Mesothelial cell of epicardium (in vitro differentiated cells): ENCODE results near the gene CDK1. TPM values are rescaled to one million over a fixed set of nuclear protein-coding genes. Genes with fewer than 3 reads are reported as not detected.

Experiments
- DNase-seq, 2 experiments: peaks; one replicate each; pipeline ENCODE4 v3.0.0; 2021; ENCODE audit warnings: low spot score in 2 of 2; ENCODE audit not compliant: unreplicated experiment in 2 of 2
- H3K27ac Mint-ChIP-seq: 2 replicates; pipeline ENCODE4 v1.8.0; 2021; ENCODE audit warnings: mixed read lengths
- H3K27me3 Mint-ChIP-seq: 2 replicates; pipeline ENCODE4 v1.8.0; 2021; ENCODE audit warnings: low read depth, mixed read lengths
- H3K36me3 Mint-ChIP-seq: 2 replicates; pipeline ENCODE4 v1.8.0; 2021; ENCODE audit warnings: mixed read lengths
- H3K4me1 Mint-ChIP-seq: 2 replicates; pipeline ENCODE4 v1.8.0; 2021; ENCODE audit warnings: mixed read lengths
- H3K4me3 Mint-ChIP-seq: 2 replicates; pipeline ENCODE4 v1.8.0; 2021; ENCODE audit warnings: mild to moderate bottlenecking, moderate library complexity, mixed read lengths
- H3K9me3 Mint-ChIP-seq: 2 replicates; pipeline ENCODE4 v1.8.0; 2021; ENCODE audit warnings: mixed read lengths
- total RNA-seq: library from RNA; stranded (reverse); gene quantifications from 3 replicates; pipeline ENCODE4 v1.2.1, GENCODE V29; 2021
- TF ChIP-seq, protein P1 (sequence below): fragments of 200-600 bp; sonication (generic); IDR thresholded peaks from one replicate; pipeline ENCODE4 v1.5.0; 2021; ENCODE audit warnings: antibody characterized with exemption; ENCODE audit not compliant: unreplicated experiment

CDK1 gene
- total RNA-seq, 1 donor from 2014 or later: 41.9 TPM

DNA sequence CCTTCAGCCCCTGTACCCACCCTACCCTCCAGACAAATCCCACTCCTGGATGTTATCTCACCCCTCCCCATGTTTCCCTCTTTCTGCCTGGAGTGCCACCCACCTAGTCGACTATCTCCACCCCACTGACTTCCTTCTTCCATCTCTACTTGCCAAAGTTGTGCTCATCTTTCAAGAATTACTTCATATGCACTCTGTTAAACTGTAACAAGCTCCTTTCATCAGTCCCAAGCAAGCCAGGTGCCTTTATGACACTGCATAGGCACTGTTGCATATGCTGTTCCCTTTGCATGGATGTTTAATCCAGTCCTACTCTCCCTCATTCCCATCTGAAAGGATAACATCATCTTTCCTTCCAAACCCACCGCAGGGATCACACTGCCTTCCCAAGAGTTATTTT is 8.9 kb upstream of the CDK1 start:
- peaks cover 12% of the 10 kb centered on the region for H3K4me1 Mint-ChIP-seq
- no peak overlapping the region for H3K4me3 Mint-ChIP-seq
- no peak for DNase-seq
- no peak overlapping the region for H3K27ac Mint-ChIP-seq
- TF ChIP-seq, protein P1, sequence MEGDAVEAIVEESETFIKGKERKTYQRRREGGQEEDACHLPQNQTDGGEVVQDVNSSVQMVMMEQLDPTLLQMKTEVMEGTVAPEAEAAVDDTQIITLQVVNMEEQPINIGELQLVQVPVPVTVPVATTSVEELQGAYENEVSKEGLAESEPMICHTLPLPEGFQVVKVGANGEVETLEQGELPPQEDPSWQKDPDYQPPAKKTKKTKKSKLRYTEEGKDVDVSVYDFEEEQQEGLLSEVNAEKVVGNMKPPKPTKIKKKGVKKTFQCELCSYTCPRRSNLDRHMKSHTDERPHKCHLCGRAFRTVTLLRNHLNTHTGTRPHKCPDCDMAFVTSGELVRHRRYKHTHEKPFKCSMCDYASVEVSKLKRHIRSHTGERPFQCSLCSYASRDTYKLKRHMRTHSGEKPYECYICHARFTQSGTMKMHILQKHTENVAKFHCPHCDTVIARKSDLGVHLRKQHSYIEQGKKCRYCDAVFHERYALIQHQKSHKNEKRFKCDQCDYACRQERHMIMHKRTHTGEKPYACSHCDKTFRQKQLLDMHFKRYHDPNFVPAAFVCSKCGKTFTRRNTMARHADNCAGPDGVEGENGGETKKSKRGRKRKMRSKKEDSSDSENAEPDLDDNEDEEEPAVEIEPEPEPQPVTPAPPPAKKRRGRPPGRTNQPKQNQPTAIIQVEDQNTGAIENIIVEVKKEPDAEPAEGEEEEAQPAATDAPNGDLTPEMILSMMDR: no peak
- no peaks in the 10 kb centered on the region for H3K27me3 Mint-ChIP-seq
- H3K9me3 Mint-ChIP-seq: peaks cover 17% of the 10 kb centered on the region
- H3K36me3 Mint-ChIP-seq: no peaks in the 10 kb centered on the region

DNA sequence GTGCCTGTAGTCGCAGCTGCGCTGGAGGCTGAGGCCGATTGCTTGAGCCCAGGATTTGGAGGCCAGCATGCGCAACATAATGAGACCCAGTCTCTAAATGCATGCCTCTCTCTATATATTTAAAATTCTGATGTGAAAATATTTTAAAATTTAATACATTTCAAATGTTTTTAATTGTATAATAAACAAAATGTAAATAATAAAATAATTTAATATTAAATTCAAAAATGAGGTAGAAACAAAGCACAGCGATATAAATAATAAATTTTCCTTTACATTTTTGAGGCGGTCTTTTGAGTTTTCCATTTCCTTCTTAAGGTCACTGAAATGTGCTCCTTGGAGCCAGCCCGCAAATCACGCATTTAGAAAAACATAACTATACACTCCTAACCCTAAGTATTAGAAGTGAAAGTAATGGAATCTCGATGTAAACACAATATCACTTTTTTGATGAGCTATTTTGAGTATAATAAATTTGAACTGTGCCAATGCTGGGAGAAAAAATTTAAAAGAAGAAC is 523 bp upstream of the CDK1 start:
- Mint-ChIP-seq H3K4me3 (peak overlapping the region; percentile 100), H3K4me1 (peaks cover 43% of the 10 kb centered on the region), H3K36me3 (no peaks in the 10 kb centered on the region), H3K27ac (peak overlapping the region; percentile 97), H3K9me3 (peaks cover 9% of the 10 kb centered on the region), H3K27me3 (no peaks in the 10 kb centered on the region)
- TF ChIP-seq, protein P1: no peak
- no peak for DNase-seq

DNA sequence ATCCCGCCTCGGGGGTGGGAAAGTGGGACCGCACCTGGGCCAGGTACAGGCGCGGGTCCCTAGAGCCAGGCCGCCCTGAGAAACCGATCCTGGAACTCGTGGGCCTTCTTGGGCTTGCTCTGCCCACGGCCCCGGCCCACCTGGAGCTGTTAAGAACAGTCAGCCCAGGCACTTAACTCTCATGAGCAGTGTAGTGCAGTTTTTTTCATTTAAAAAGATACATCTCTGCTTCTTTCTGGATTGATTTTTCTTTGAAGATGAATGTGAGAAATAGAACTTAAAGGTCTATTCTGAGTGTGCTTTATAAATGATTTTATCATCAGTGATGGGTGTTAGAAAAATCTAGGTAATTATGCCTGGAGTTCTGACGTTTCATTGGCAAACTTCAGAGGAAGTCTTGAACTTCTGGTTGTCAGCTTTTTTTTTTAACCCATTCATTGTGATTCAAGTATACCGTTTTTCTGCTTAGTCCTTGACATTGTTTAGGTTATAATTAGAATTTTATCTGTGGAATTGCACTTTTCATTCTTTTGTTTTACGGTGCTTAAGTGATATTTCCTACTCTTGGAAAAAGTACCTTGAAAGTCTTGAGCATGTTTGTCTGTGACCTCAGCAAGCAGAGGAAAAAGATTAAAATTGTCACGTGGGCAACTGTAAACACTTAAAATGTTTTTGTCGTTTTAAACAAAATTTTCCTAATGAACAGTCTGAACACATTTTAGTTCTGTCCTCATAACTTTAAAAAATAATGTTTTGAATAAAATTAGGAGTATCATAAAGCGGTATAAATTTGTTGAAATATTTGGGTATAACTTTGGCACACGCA is 906 bp downstream of the CDK1 start:
- peaks cover under 1% of the 10 kb centered on the region for H3K9me3 Mint-ChIP-seq
- peak overlapping the region; percentile 83 for H3K27ac Mint-ChIP-seq
- DNase-seq: no peak
- H3K36me3 Mint-ChIP-seq: no peaks in the 10 kb centered on the region
- peaks cover 53% of the 10 kb centered on the region for H3K4me1 Mint-ChIP-seq
- TF ChIP-seq, protein P1: no peak
- no peaks in the 10 kb centered on the region for H3K27me3 Mint-ChIP-seq
- H3K4me3 Mint-ChIP-seq: peak overlapping the region; percentile 100

DNA sequence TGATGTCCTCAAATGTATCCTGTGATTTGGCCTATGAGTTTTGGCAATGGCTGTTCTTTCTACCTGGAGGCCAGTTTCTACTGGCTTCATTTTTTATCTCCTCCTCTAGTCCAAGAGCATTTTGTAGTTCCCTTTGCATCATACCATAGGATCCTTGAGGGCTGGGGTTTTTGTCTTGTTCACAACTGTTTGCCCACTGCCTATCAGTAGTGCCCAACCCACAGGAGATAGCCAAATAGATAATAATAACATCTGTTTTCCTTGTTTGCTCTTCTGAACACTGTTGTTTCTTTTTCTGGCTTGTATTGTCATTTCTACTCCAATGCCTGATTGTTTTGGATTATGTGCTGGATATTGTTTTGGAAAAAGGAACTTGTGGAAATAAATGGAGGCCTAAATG is 3.4 kb downstream of the CDK1 start:
- H3K27ac Mint-ChIP-seq: peak overlapping the region; percentile 69
- no peaks in the 10 kb centered on the region for H3K27me3 Mint-ChIP-seq
- no peaks in the 10 kb centered on the region for H3K36me3 Mint-ChIP-seq
- DNase-seq: no peak
- no peaks in the 10 kb centered on the region for H3K9me3 Mint-ChIP-seq
- H3K4me1 Mint-ChIP-seq: peaks cover 57% of the 10 kb centered on the region
- TF ChIP-seq, protein P1: no peak
- peak overlapping the region; percentile 37 for H3K4me3 Mint-ChIP-seq

DNA sequence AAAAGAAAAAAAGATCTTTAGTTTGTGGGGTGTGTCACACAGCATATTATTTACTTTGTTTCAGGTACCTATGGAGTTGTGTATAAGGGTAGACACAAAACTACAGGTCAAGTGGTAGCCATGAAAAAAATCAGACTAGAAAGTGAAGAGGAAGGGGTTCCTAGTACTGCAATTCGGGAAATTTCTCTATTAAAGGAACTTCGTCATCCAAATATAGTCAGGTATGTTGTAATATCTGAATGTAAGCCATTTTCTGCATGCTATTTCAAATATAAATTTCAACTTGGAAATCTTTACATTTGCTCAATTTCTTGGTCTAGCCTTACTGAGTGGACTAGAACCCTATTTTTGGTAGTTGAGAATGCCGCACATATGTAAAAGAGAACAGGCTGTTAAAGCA is 6.4 kb downstream of the CDK1 start:
- Mint-ChIP-seq H3K36me3 (peaks cover 7% of the 10 kb centered on the region), H3K4me3 (no peak overlapping the region), H3K9me3 (no peaks in the 10 kb centered on the region), H3K4me1 (peaks cover 43% of the 10 kb centered on the region), H3K27me3 (no peaks in the 10 kb centered on the region), H3K27ac (peak overlapping the region; percentile 63)
- TF ChIP-seq, protein P1: no peak
- DNase-seq: no peak
